Measurements from ENCODE around the gene FBXO9. TPM values are rescaled to one million over a fixed set of nuclear protein-coding genes. Genes with fewer than 3 reads are reported as not detected.

Gene FBXO9
- total and polyA plus RNA-seq, 4 donors = 36.8 to 79.1 (median 51.2) TPM

DNA sequence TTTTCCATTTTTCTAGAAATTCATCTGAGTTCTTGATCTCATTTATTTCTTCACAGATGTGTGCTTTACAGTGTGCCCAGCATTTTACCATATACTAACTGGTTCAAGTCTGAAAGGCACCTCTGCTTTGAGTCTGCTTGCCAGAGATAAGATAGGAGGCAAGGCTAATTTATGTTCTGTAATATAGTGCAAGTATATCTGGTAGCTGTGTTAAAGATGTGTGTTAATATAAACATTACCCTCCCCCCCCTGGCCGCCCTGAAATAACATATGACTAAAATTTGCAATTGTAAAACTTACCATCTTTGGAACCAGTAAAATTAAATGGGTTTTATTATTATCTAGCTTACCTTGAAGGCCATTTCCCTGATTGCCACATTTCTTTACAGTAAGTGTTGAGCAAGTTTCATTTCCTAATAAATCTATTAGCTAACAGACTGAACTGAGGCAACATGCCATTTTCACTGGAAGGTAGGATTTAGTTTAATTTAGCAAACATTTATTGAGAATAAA, 2.7 kb downstream of the FBXO9 start:
- Histone ChIP-seq H3K27me3 (ENCODE audit: control insufficient read depth in 4 of 4, insufficient read depth in 4 of 4, low read length in 3 of 4) (no peaks in the 10 kb centered on the region), H3K36me3 (ENCODE audit: control insufficient read depth in 4 of 4, insufficient read depth in 3 of 4, low read depth in 1 of 4, low read length in 3 of 4) (peaks cover 0 to 3% (median under 1%) of the 10 kb centered on the region in 4 donors), H3K4me3 (ENCODE audit: low read depth in 1 of 3, low read length in 3 of 3) (no peak overlapping the region), H3K9ac (ENCODE audit: low read depth in 1 of 2, low read length in 2 of 2) (no peak overlapping the region), H3K9me3 (ENCODE audit: control insufficient read depth in 4 of 4, low read length in 3 of 4) (no peaks in the 10 kb centered on the region), H3K27ac (ENCODE audit: low read depth in 1 of 2, low read length in 2 of 2) (peak overlapping the region; percentile 14 to 40), H3K4me1 (ENCODE audit: control insufficient read depth in 4 of 4, insufficient read depth in 4 of 4, low read length in 3 of 4) (peaks cover 5 to 27% (median 15%) of the 10 kb centered on the region in 4 donors)
- TF ChIP-seq YY1 (IDR thresholded peaks at IDR 0.05) (peak; percentile 33), RXRA (IDR thresholded peaks at IDR 0.05) (peak; percentile 16 to 20), CTCF (IDR thresholded peaks at IDR 0.05; ENCODE audit: low read depth, low read length, missing input control) (no peak), NR2F2 (IDR thresholded peaks at IDR 0.05) (no peak), HNF4A (conservative IDR thresholded peaks at IDR 0.05) (peak in 1 of 2 donors; percentile 17)
- TF ChIP-seq, protein P1, sequence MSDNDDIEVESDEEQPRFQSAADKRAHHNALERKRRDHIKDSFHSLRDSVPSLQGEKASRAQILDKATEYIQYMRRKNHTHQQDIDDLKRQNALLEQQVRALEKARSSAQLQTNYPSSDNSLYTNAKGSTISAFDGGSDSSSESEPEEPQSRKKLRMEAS (IDR thresholded peaks at IDR 0.05) = peak; percentile 18
- 86% methylated on average over 1 of the region's 1 CpG for WGBS
- peak; percentile 60 for DNase-seq (ENCODE audit: low spot score)

DNA sequence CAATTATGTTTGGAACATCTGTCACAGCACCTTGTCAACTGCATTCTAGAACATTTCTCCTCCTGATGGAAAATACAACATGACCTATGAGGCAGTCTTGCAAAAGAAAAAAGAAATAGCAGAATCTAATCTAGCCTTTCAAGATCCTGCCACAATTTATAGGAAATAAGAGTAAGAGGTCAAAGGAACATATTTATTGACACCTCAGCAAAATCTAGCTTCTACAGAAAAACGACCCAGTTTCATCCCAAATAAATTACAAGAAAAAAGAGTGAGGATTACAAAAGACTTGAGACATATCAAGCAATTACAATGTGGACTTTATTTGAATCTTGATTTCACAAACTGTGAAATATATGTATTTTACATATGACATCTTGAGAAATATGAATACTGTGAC, 4.2 kb downstream of the FBXO9 start:
- Histone ChIP-seq H3K9ac (ENCODE audit: low read depth in 1 of 2, low read length in 2 of 2) (no peak overlapping the region), H3K36me3 (ENCODE audit: control insufficient read depth in 4 of 4, insufficient read depth in 3 of 4, low read depth in 1 of 4, low read length in 3 of 4) (peaks cover 0 to 16% (median 13%) of the 10 kb centered on the region in 4 donors), H3K27me3 (ENCODE audit: control insufficient read depth in 4 of 4, insufficient read depth in 4 of 4, low read length in 3 of 4) (no peaks in the 10 kb centered on the region), H3K4me3 (ENCODE audit: low read depth in 1 of 3, low read length in 3 of 3) (no peak overlapping the region), H3K4me1 (ENCODE audit: control insufficient read depth in 4 of 4, insufficient read depth in 4 of 4, low read length in 3 of 4) (peaks cover 5 to 26% (median 13%) of the 10 kb centered on the region in 4 donors), H3K9me3 (ENCODE audit: control insufficient read depth in 4 of 4, low read length in 3 of 4) (no peaks in the 10 kb centered on the region), H3K27ac (ENCODE audit: low read depth in 1 of 2, low read length in 2 of 2) (no peak overlapping the region)
- no peak for DNase-seq (ENCODE audit: low spot score)
- WGBS = 37% methylated on average over 1 of the region's 1 CpG
- TF ChIP-seq FOXA2 (IDR thresholded peaks at IDR 0.05) (no peak), REST (IDR thresholded peaks at IDR 0.05) (no peak), RXRA (IDR thresholded peaks at IDR 0.05) (peak in 1 of 2 donors; percentile 27), HNF4G (IDR thresholded peaks at IDR 0.05) (no peak), HNF4A (conservative IDR thresholded peaks at IDR 0.05) (peak in 1 of 2 donors; percentile 31)

- TF ChIP-seq GABPA (IDR thresholded peaks at IDR 0.05 in 1 of 2, conservative IDR thresholded peaks at IDR 0.05 in 1 of 2) (no peak), RAD21 (IDR thresholded peaks at IDR 0.05) (peak in 1 of 2 donors; percentile 20), YY1 (IDR thresholded peaks at IDR 0.05) (no peak), REST (IDR thresholded peaks at IDR 0.05) (no peak), HNF4A (conservative IDR thresholded peaks at IDR 0.05) (no peak), JUND (IDR thresholded peaks at IDR 0.05) (no peak), FOXA1 (IDR thresholded peaks at IDR 0.05) (no peak), HNF4G (IDR thresholded peaks at IDR 0.05) (no peak), CTCF (IDR thresholded peaks at IDR 0.05; ENCODE audit: low read depth, low read length, missing input control) (peak; percentile 6)
- TF ChIP-seq, protein P1 (IDR thresholded peaks at IDR 0.05) = no peak
- Histone ChIP-seq H3K4me1 (ENCODE audit: control insufficient read depth in 4 of 4, insufficient read depth in 4 of 4, low read length in 3 of 4) (peaks cover 5 to 24% (median 12%) of the 10 kb centered on the region in 4 donors), H3K4me3 (ENCODE audit: low read depth in 1 of 3, low read length in 3 of 3) (no peak overlapping the region), H3K9me3 (ENCODE audit: control insufficient read depth in 4 of 4, low read length in 3 of 4) (no peaks in the 10 kb centered on the region), H3K9ac (ENCODE audit: low read depth in 1 of 2, low read length in 2 of 2) (no peak overlapping the region), H3K36me3 (ENCODE audit: control insufficient read depth in 4 of 4, insufficient read depth in 3 of 4, low read depth in 1 of 4, low read length in 3 of 4) (peaks cover 4 to 24% (median 19%) of the 10 kb centered on the region in 4 donors), H3K27me3 (ENCODE audit: control insufficient read depth in 4 of 4, insufficient read depth in 4 of 4, low read length in 3 of 4) (no peaks in the 10 kb centered on the region), H3K27ac (ENCODE audit: low read depth in 1 of 2, low read length in 2 of 2) (no peak overlapping the region)
- DNase-seq (ENCODE audit: low spot score) = no peak
- WGBS = 64% methylated on average over 1 of the region's 1 CpG
These were observed 5.6 kb downstream of the FBXO9 start for GRCh38 chr6:53070806-53071205.
